ENCODE data around the gene RNF34. TPM values are rescaled to one million over a fixed set of nuclear protein-coding genes. Genes with fewer than 3 reads are reported as not detected.

RNF34 gene
- total RNA-seq, 1 donor from 2014 or later: 80.6 TPM

DNA sequence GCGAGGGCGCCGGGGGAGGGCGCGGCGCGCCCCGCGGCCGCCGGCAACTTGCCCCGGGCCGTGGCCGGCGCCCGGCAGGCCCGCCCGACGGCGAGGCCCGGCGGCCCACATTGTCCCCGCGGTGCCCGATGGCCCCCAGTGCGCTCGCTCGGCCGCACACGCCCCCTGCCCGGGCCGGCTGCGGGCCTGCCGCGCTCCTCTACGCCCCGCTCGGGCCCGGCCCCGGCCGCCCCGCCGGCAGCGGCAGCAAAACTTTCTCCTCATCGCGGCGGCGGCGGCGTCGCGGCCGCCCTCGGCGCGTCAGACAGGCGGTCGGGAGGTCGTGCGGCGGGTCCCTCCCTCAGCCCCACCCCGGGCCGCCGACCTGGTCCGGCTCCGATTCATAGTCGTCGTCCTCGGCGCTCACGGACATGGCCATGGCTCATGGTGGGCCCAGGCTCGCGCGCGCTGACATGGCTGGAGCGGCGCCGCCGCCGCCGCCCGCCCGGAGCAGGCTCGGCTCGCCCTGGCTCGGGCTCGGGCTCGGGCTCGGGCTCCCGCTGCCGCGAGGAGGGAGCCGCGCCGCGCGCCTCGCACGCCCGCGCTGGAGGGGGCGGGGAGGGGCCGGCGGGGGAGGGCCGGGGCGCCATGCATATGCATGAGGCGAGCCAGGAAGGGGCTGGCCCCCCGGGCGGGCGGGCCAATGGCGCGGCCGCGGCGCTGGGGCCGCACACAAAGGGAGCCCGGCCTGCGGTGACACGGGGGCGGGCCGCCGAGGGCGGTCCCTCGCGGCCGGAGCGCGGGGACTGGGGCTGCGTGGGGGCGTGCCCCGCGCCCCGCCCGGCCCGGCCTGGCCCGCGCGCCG is 67.1 kb downstream of the RNF34 start:
- peaks cover 4% of the 10 kb centered on the region for H3K36me3 Mint-ChIP-seq (ENCODE audit: low read depth)
- no peaks in the 10 kb centered on the region for H3K9me3 Mint-ChIP-seq
- intact Hi-C loops (cut with micrococcal nuclease): loop anchor here (1.0 kb wide), 3 partner anchors 67 to 205 kb away; partner anchors contain the start of gene RNF34
- H3K4me1 Mint-ChIP-seq (ENCODE audit: low read depth): peaks cover 30% of the 10 kb centered on the region
- no peak overlapping the region for H3K27ac Mint-ChIP-seq
- peaks cover 8% of the 10 kb centered on the region for H3K27me3 Mint-ChIP-seq (ENCODE audit: insufficient read depth)
- DNase-seq (ENCODE audit: low spot score): peak; percentile 88
- no peak overlapping the region for H3K4me3 Mint-ChIP-seq

DNA sequence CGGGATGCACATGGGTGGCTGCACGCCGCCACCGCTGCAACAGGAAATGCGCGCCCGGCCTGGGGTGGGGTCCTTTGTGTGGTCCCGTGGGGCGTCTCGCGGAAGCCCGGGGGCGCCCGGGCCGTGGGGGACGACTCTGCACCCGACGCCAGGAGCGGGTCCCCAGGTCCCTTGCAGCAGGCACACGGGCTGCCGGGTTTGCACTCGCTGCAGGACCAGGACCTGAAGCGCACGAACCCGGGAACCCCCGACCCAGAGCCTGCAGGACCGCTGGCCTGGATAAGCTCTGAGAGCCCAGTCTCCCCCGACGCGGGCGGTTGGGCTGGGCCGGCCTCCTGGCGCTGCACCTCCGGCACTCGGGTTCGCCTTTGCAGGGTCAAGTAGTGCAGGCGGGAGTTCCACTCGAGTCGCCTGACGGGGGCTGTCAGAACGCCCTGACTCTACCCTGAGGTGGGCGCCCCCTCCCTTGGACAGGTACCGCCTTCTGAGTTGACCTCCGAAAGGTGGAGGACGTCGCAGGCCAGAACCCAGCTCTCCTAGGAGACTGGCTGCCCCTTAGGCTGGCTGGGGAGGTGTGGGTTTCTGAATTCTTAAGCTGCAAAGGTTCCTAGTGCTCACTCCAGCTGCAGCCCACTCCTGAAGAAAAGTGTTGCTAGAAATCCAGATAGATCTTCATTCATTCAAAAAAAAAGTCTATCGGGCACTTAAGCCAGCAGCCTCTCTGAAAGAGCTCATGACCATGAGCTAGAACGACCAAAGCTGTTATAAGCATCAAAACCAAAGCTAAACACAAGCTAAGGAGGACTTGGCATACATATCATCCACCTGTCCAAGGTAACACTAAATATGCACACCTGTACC is 68.0 kb downstream of the RNF34 start:
- intact Hi-C loops (cut with micrococcal nuclease): loop anchor here (1.0 to 2.0 kb wide), 5 partner anchors 68 to 421 kb away; partner anchors contain the start of genes ANAPC5, PSMD9 and RNF34
- peak overlapping the region; percentile 45 for H3K4me3 Mint-ChIP-seq
- H3K9me3 Mint-ChIP-seq: no peaks in the 10 kb centered on the region
- H3K27me3 Mint-ChIP-seq (ENCODE audit: insufficient read depth): peaks cover 8% of the 10 kb centered on the region
- H3K27ac Mint-ChIP-seq: no peak overlapping the region
- DNase-seq (ENCODE audit: low spot score): no peak
- H3K4me1 Mint-ChIP-seq (ENCODE audit: low read depth): peaks cover 29% of the 10 kb centered on the region
- H3K36me3 Mint-ChIP-seq (ENCODE audit: low read depth): peaks cover 4% of the 10 kb centered on the region

DNA sequence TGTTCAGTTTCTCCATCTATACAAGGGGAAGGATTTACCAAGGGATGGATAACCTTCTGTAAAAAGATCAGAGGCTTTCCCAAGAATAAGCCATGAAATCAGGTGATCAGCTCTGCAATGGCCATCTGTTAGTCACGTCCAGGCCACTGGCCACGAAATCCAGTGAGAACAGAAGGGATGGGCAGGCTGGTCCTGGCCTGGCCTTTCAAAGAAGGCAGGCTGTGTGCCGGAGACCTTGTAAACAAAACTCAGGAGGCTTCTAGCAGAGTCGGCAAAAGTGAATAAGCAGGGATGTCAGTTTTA is 68.5 kb downstream of the RNF34 start:
- intact Hi-C loops (cut with micrococcal nuclease): loop anchor here (1.0 to 2.0 kb wide), 2 partner anchors 116 to 420 kb away; partner anchors contain the start of genes ANAPC5 and PSMD9
- H3K4me3 Mint-ChIP-seq: peak overlapping the region; percentile 45
- no peaks in the 10 kb centered on the region for H3K9me3 Mint-ChIP-seq

DNA sequence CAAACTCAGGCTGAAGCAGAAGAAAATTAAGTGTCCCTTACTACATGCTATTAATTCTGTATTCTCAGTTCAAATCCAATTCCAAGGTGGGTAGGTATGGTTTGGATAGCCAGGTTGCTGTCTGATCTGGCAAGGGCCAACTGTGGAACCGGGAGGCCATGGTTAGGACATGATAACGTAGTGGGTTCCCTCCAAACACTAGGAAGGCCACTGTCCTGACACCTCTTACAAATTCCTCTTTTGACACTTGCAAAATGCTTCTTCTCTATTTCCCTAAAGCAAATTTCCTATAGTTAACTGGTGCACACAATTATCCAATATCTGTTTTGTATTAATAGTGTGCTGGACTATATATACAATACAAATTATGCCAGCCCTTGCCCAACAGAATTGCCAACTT is 70.8 kb downstream of the RNF34 start:
- Mint-ChIP-seq H3K27me3 (ENCODE audit: insufficient read depth) (peaks cover 8% of the 10 kb centered on the region), H3K27ac (no peak overlapping the region), H3K4me3 (no peak overlapping the region), H3K9me3 (no peaks in the 10 kb centered on the region), H3K36me3 (ENCODE audit: low read depth) (peaks cover 2% of the 10 kb centered on the region), H3K4me1 (ENCODE audit: low read depth) (peaks cover 19% of the 10 kb centered on the region)
- intact Hi-C loops (cut with micrococcal nuclease): no loop called here
- DNase-seq (ENCODE audit: low spot score): no peak

More for the DNA sequence above, 68.5 kb downstream of the RNF34 start:
- Mint-ChIP-seq H3K27ac (no peak overlapping the region), H3K4me1 (ENCODE audit: low read depth) (peaks cover 29% of the 10 kb centered on the region), H3K27me3 (ENCODE audit: insufficient read depth) (peaks cover 8% of the 10 kb centered on the region), H3K36me3 (ENCODE audit: low read depth) (peaks cover 4% of the 10 kb centered on the region)
- DNase-seq (ENCODE audit: low spot score): no peak

DNA sequence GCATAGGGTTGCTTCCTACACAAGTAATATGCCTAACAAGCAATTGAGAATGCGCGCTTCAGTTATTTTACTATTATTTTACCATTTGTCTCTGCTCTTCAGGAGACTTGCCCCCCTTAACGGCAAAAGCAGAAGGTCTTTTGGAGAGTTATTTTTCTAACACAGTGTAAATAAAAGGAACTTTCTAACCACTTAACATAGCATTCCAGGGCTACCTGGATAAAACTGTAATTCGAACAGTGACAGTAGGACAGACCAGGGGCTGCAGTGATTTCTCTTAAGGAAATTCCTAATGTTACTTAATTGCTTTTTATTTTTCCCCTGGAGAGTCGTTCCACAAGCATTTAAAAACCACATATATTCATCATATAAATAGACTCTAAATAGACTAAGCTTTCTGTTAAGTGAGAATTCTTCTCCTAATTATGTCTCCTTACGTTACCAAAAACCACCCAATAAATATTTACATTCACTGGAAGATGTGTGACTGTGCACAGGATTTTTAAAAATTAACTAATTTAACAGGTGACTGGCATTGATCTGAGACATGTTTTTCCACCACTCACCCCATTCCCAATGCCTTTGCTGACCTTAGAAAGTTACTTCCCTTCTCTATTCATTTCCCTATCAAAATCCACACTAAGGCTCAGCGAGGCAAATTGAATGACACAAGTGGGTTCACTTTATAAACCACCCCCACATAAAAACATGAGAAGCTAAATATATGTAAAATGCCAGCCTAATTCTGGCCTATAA is 72.4 kb downstream of the RNF34 start:
- intact Hi-C loops (cut with micrococcal nuclease): no loop called here
- no peak overlapping the region for H3K4me3 Mint-ChIP-seq
- no peaks in the 10 kb centered on the region for H3K36me3 Mint-ChIP-seq (ENCODE audit: low read depth)
- no peaks in the 10 kb centered on the region for H3K9me3 Mint-ChIP-seq
- H3K4me1 Mint-ChIP-seq (ENCODE audit: low read depth): peaks cover 13% of the 10 kb centered on the region
- DNase-seq (ENCODE audit: low spot score): no peak
- peaks cover 8% of the 10 kb centered on the region for H3K27me3 Mint-ChIP-seq (ENCODE audit: insufficient read depth)
- no peak overlapping the region for H3K27ac Mint-ChIP-seq

Other genes with a start within 250 kb of the RNF34 start
- 22.8 and 25.3 TPM in 2 replicates for gene P2RX4, start 190.0 kb upstream of the RNF34 start, total RNA-seq
- 38.1 and 41.0 TPM in 2 replicates for gene CAMKK2, start 103.4 kb upstream of the RNF34 start, total RNA-seq
- 139 and 144 TPM in 2 replicates for gene ANAPC5, start 47.7 kb upstream of the RNF34 start, total RNA-seq
- 58.1 and 60.1 TPM in 2 replicates for gene KDM2B, start 180.9 kb downstream of the RNF34 start, total RNA-seq
- gene ORAI1, start 226.4 kb downstream of the RNF34 start, total RNA-seq: 61.5 and 67.0 TPM in 2 replicates

All from activated T-helper 1 cell treated with anti-CD3 and anti-CD28 coated beads, Interleukin-12 subunit alpha, Interleukin-12 subunit beta, Interleukin-2, Interleukin-4 antibody, amounts not matched to agents 30 ng/mL and 10 ng/mL and 1 ng/mL, durations not matched to agents 14 hours and 24 hours and 36 hours (primary cell).